ENCODE measurements around the gene RFNG. TPM values are rescaled to one million over a fixed set of nuclear protein-coding genes. Genes with fewer than 3 reads are reported as not detected.

RFNG gene
- total RNA-seq, 2 donors from 2014 or later, result 46.3 to 54.5 TPM

- no peak overlapping the region for H3K4me3 Mint-ChIP-seq
- 92 to 98% methylated on average over 7 to 14 of the region's 14 CpGs for WGBS, 2 experiments (ENCODE audit: insufficient coverage in 1 of 2, insufficient read length in 1 of 2)
- Histone ChIP-seq H3K9me3 (ENCODE audit: control insufficient read depth, low read length) (no peaks in the 10 kb centered on the region), H3K9ac (ENCODE audit: extremely low read depth, low read length, poor library complexity, severe bottlenecking) (no peak overlapping the region), H3K4me1 (ENCODE audit: control insufficient read depth, insufficient read depth, low read length) (peaks cover 4% of the 10 kb centered on the region), H3K27ac (ENCODE audit: low read depth, low read length) (no peak overlapping the region), H3K36me3 (ENCODE audit: control insufficient read depth, insufficient read depth, low read length) (peaks cover 28% of the 10 kb centered on the region), H3K27me3 (ENCODE audit: control insufficient read depth, insufficient read depth, low read length, poor library complexity, severe bottlenecking) (no peaks in the 10 kb centered on the region), H3K4me3 (ENCODE audit: low read length) (no peak overlapping the region)
- no peaks in the 10 kb centered on the region for H3K27me3 Mint-ChIP-seq (ENCODE audit: insufficient read depth)
- no peak for TF ChIP-seq CTCF (conservative IDR thresholded peaks at IDR 0.05)
- H3K4me1 Mint-ChIP-seq, result no peaks in the 10 kb centered on the region
- no peak for DNase-seq
- peaks cover 12% of the 10 kb centered on the region for H3K36me3 Mint-ChIP-seq (ENCODE audit: low read depth)
- no peak overlapping the region for H3K27ac Mint-ChIP-seq
- no peaks in the 10 kb centered on the region for H3K9me3 Mint-ChIP-seq
Observed at GRCh38 chr17:82060614-82061013, 9.0 kb upstream of the RFNG start.

GRCh38 chr17:82060001-82060380, 8.4 kb upstream of the RFNG start:
- WGBS, 2 experiments (ENCODE audit: insufficient coverage in 1 of 2, insufficient read length in 1 of 2), result 90 to 92% methylated on average over 8 to 16 of the region's 16 CpGs
- Mint-ChIP-seq H3K27ac (no peak overlapping the region), H3K27me3 (ENCODE audit: insufficient read depth) (no peaks in the 10 kb centered on the region), H3K4me1 (no peaks in the 10 kb centered on the region), H3K9me3 (no peaks in the 10 kb centered on the region), H3K36me3 (ENCODE audit: low read depth) (peaks cover 14% of the 10 kb centered on the region), H3K4me3 (no peak overlapping the region)
- Histone ChIP-seq H3K27me3 (ENCODE audit: control insufficient read depth, insufficient read depth, low read length, poor library complexity, severe bottlenecking) (no peaks in the 10 kb centered on the region), H3K4me1 (ENCODE audit: control insufficient read depth, insufficient read depth, low read length) (peaks cover 4% of the 10 kb centered on the region), H3K36me3 (ENCODE audit: control insufficient read depth, insufficient read depth, low read length) (peaks cover 33% of the 10 kb centered on the region), H3K9me3 (ENCODE audit: control insufficient read depth, low read length) (no peaks in the 10 kb centered on the region), H3K4me3 (ENCODE audit: low read length) (no peak overlapping the region), H3K27ac (ENCODE audit: low read depth, low read length) (no peak overlapping the region), H3K9ac (ENCODE audit: extremely low read depth, low read length, poor library complexity, severe bottlenecking) (no peak overlapping the region)
- TF ChIP-seq CTCF (conservative IDR thresholded peaks at IDR 0.05), result no peak
- DNase-seq, result no peak

- H3K27me3 ChIP-seq (ENCODE audit: control insufficient read depth, insufficient read depth, low read length, poor library complexity, severe bottlenecking), result no peaks in the 10 kb centered on the region
- no peak overlapping the region for H3K4me3 ChIP-seq (ENCODE audit: low read length)
- Mint-ChIP-seq H3K27me3 (ENCODE audit: insufficient read depth) (no peaks in the 10 kb centered on the region), H3K4me1 (no peaks in the 10 kb centered on the region), H3K27ac (no peak overlapping the region), H3K36me3 (ENCODE audit: low read depth) (peaks cover 16% of the 10 kb centered on the region), H3K4me3 (no peak overlapping the region), H3K9me3 (no peaks in the 10 kb centered on the region)
- TF ChIP-seq CTCF (conservative IDR thresholded peaks at IDR 0.05), result no peak
- no peak overlapping the region for H3K9ac ChIP-seq (ENCODE audit: extremely low read depth, low read length, poor library complexity, severe bottlenecking)
- H3K27ac ChIP-seq (ENCODE audit: low read depth, low read length), result no peak overlapping the region
- H3K9me3 ChIP-seq (ENCODE audit: control insufficient read depth, low read length), result no peaks in the 10 kb centered on the region
- DNase-seq, result no peak
- peaks cover 3% of the 10 kb centered on the region for H3K4me1 ChIP-seq (ENCODE audit: control insufficient read depth, insufficient read depth, low read length)
- WGBS, 2 experiments (ENCODE audit: insufficient coverage in 1 of 2, insufficient read length in 1 of 2), result 93 to 95% methylated on average over 16 to 19 of the region's 19 CpGs
- peaks cover 38% of the 10 kb centered on the region for H3K36me3 ChIP-seq (ENCODE audit: control insufficient read depth, insufficient read depth, low read length)
Observed at GRCh38 chr17:82059272-82060000, 7.8 kb upstream of the RFNG start.
